Measurements from ENCODE around the gene BUD23. TPM values are rescaled to one million over a fixed set of nuclear protein-coding genes. Genes with fewer than 3 reads are reported as not detected.

The BUD23 gene
- total RNA-seq, 1 donor from 2014 or later, result 58.8 TPM

DNA sequence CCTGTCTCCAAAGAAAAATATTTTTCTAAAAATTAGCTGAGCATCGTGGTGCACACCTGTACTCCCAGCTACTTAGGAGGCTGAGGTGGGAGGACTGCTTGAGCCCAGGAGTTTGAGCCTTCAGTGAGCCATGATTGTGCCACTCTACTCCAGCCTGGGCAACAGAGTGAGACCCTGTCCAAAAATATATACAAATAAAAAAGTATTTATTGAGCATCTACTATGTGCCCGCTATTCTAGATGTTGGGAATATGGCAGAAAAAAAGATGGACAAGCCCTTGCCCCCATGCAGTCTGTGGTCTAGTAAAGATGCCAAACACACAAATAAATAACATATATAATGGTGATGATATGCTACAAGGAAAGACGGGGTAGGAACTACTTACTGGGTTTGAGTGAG lies 40.4 kb downstream of the BUD23 start:
- no peak overlapping the region for H3K27ac Mint-ChIP-seq
- no peaks in the 10 kb centered on the region for H3K9me3 Mint-ChIP-seq (ENCODE audit: low read depth)
- no peak for DNase-seq (ENCODE audit: low spot score, unreplicated experiment)
- H3K27me3 Mint-ChIP-seq, result peaks cover 12% of the 10 kb centered on the region
- TF ChIP-seq, protein P1, sequence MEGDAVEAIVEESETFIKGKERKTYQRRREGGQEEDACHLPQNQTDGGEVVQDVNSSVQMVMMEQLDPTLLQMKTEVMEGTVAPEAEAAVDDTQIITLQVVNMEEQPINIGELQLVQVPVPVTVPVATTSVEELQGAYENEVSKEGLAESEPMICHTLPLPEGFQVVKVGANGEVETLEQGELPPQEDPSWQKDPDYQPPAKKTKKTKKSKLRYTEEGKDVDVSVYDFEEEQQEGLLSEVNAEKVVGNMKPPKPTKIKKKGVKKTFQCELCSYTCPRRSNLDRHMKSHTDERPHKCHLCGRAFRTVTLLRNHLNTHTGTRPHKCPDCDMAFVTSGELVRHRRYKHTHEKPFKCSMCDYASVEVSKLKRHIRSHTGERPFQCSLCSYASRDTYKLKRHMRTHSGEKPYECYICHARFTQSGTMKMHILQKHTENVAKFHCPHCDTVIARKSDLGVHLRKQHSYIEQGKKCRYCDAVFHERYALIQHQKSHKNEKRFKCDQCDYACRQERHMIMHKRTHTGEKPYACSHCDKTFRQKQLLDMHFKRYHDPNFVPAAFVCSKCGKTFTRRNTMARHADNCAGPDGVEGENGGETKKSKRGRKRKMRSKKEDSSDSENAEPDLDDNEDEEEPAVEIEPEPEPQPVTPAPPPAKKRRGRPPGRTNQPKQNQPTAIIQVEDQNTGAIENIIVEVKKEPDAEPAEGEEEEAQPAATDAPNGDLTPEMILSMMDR (IDR thresholded peaks at IDR 0.05; ENCODE audit: unreplicated experiment), result no peak
- no peaks in the 10 kb centered on the region for H3K36me3 Mint-ChIP-seq (ENCODE audit: insufficient read depth)
- no peak overlapping the region for H3K4me3 Mint-ChIP-seq (ENCODE audit: low read depth)
- peaks cover 6% of the 10 kb centered on the region for H3K4me1 Mint-ChIP-seq (ENCODE audit: low read depth)

DNA sequence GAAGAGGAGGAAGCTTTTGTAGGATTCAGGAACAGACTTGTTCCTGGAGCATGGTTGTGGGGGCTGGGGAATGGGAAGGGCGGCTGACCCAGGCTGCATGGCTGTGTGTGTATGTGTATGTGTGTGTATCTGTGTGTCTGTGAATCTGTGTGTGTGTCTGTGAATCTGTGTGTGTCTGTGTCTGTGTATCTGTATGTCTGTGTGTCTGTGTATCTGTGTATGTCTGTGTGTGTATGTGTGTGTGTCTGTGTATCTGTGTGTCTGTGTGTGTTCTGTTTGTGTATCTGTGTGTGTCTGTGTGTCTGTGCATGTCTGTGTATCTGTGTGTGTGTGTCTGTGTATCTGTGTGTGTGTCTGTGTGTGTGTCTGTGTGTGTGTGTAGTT lies 42.7 kb downstream of the BUD23 start:
- peaks cover 5% of the 10 kb centered on the region for H3K27me3 Mint-ChIP-seq
- H3K36me3 Mint-ChIP-seq (ENCODE audit: insufficient read depth), result no peaks in the 10 kb centered on the region
- TF ChIP-seq, protein P1 (IDR thresholded peaks at IDR 0.05; ENCODE audit: unreplicated experiment), result no peak
- H3K4me3 Mint-ChIP-seq (ENCODE audit: low read depth), result no peak overlapping the region
- H3K9me3 Mint-ChIP-seq (ENCODE audit: low read depth), result no peaks in the 10 kb centered on the region
- DNase-seq (ENCODE audit: low spot score, unreplicated experiment), result no peak
- no peak overlapping the region for H3K27ac Mint-ChIP-seq
- peaks cover 6% of the 10 kb centered on the region for H3K4me1 Mint-ChIP-seq (ENCODE audit: low read depth)

DNA sequence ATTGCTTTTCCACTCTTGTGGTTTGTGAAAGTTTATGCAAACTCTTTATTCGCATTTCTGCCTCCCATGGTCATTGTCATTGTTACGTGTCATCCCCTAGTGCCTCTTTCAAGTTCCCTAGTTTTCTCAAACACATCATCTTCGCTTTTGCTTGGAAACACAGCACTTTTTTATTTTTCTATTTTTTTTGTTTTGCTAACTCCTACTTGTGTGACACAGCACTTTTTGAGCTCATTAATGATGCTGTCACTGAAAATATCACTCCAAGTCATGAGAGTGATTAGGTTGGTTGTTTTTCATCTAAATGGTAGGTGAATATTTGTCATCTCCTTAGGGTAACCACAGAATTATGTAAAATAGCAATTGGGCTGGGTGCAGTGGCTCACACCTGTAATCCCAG lies 44.6 kb downstream of the BUD23 start:
- no peaks in the 10 kb centered on the region for H3K36me3 Mint-ChIP-seq (ENCODE audit: insufficient read depth)
- H3K9me3 Mint-ChIP-seq (ENCODE audit: low read depth), result no peaks in the 10 kb centered on the region
- H3K4me3 Mint-ChIP-seq (ENCODE audit: low read depth), result no peak overlapping the region
- H3K27ac Mint-ChIP-seq, result no peak overlapping the region
- TF ChIP-seq, protein P1 (IDR thresholded peaks at IDR 0.05; ENCODE audit: unreplicated experiment), result no peak
- DNase-seq (ENCODE audit: low spot score, unreplicated experiment), result no peak
- peaks cover 2% of the 10 kb centered on the region for H3K27me3 Mint-ChIP-seq
- peaks cover 6% of the 10 kb centered on the region for H3K4me1 Mint-ChIP-seq (ENCODE audit: low read depth)

DNA sequence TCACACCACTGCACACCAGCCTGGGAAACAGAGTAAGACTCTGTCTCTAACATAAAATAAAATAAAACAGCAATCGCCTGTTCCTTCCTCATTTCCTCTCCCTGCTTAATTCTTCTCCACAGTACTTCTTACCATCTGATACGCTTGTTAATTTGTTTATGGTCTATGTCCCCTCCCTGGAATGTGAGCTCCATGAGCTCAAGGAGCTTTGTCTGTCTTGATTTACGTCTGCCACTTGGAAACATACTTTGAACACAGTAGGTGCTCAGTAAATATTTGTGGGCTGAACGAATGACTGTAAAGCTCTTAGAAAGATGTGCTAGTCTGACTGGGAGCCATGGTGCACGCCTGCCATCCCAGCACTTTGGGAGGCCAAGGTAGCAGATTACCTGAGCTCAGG lies 45.2 kb downstream of the BUD23 start:
- DNase-seq (ENCODE audit: low spot score, unreplicated experiment), result no peak
- H3K4me1 Mint-ChIP-seq (ENCODE audit: low read depth), result peaks cover 6% of the 10 kb centered on the region
- peaks cover 2% of the 10 kb centered on the region for H3K27me3 Mint-ChIP-seq
- no peaks in the 10 kb centered on the region for H3K36me3 Mint-ChIP-seq (ENCODE audit: insufficient read depth)
- no peak overlapping the region for H3K4me3 Mint-ChIP-seq (ENCODE audit: low read depth)
- H3K9me3 Mint-ChIP-seq (ENCODE audit: low read depth), result no peaks in the 10 kb centered on the region
- no peak overlapping the region for H3K27ac Mint-ChIP-seq
- TF ChIP-seq, protein P1 (IDR thresholded peaks at IDR 0.05; ENCODE audit: unreplicated experiment), result no peak

DNA sequence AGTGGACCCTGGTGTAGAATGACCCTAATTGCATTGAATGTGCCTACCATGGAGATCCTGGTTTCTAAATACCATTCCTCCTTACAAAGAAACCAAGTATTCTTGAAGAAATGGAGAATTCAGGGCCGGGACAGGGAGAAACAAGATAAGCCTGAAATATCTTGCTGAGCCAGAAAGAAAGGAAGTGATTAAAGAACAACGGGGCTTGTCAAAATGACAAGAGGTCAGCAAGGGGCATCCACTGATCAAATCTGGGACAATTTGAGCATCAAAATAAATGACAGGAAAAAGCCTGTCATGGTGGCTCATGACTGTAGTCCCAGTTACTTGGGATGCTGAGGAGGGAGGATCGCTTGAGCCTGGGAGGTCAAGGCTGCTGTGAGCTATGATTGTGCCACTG lies 47.1 kb downstream of the BUD23 start:
- H3K4me1 Mint-ChIP-seq (ENCODE audit: low read depth), result peaks cover 6% of the 10 kb centered on the region
- H3K27ac Mint-ChIP-seq, result peak overlapping the region; percentile 55
- no peaks in the 10 kb centered on the region for H3K9me3 Mint-ChIP-seq (ENCODE audit: low read depth)
- TF ChIP-seq, protein P1 (IDR thresholded peaks at IDR 0.05; ENCODE audit: unreplicated experiment), result no peak
- H3K36me3 Mint-ChIP-seq (ENCODE audit: insufficient read depth), result peaks cover 2% of the 10 kb centered on the region
- peaks cover 2% of the 10 kb centered on the region for H3K27me3 Mint-ChIP-seq
- DNase-seq (ENCODE audit: low spot score, unreplicated experiment), result no peak
- H3K4me3 Mint-ChIP-seq (ENCODE audit: low read depth), result no peak overlapping the region

All from progenitor cell of endocrine pancreas (in vitro differentiated cells).